ENCODE measurements around the gene PDE7B.

PDE7B gene

GRCh38 chr6:136175873-136176272 lies 324.4 kb downstream of the PDE7B start:
- no peak overlapping the region for H3K4me3 ChIP-seq (ENCODE audit: low read depth, low read length)
- no peak for TF ChIP-seq CTCF (IDR thresholded peaks at IDR 0.05; ENCODE audit: borderline replicate concordance, insufficient read depth, low read depth, low read length)

GRCh38 chr6:136178749-136179148 lies 327.2 kb downstream of the PDE7B start:
- no peak for TF ChIP-seq CTCF (IDR thresholded peaks at IDR 0.05; ENCODE audit: borderline replicate concordance, insufficient read depth, low read depth, low read length)
- no peak overlapping the region for H3K4me3 ChIP-seq (ENCODE audit: low read depth, low read length)

GRCh38 chr6:136180704-136181511 lies 329.4 kb downstream of the PDE7B start:
- no peak overlapping the region for H3K4me3 ChIP-seq (ENCODE audit: low read depth, low read length)
- no peak for TF ChIP-seq CTCF (IDR thresholded peaks at IDR 0.05; ENCODE audit: borderline replicate concordance, insufficient read depth, low read depth, low read length)

GRCh38 chr6:136181512-136181833 lies 330.0 kb downstream of the PDE7B start:
- TF ChIP-seq CTCF (IDR thresholded peaks at IDR 0.05; ENCODE audit: borderline replicate concordance, insufficient read depth, low read depth, low read length) = no peak
- H3K4me3 ChIP-seq (ENCODE audit: low read depth, low read length) = no peak overlapping the region

DNA sequence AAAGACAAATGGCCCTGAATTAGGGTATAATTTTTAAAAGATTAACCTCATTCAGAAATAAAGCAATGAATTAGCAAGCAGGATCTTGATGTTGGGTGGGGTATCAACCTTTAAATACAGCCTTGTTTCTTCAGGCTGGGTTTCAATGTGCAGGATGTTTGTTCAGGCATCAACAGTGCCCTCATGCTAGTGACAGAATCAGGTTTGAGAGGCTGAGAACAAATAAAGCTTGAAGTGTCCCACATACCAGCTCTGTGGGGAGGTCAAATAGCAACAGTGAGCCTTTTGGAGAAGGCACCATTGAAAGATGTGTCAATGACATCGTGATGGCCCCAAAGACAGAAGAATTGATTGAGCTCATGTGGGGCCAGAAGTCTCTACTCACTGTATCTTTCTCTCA lies 330.4 kb downstream of the PDE7B start:
- TF ChIP-seq CTCF (IDR thresholded peaks at IDR 0.05; ENCODE audit: borderline replicate concordance, insufficient read depth, low read depth, low read length) = no peak
- no peak overlapping the region for H3K4me3 ChIP-seq (ENCODE audit: low read depth, low read length)

DNA sequence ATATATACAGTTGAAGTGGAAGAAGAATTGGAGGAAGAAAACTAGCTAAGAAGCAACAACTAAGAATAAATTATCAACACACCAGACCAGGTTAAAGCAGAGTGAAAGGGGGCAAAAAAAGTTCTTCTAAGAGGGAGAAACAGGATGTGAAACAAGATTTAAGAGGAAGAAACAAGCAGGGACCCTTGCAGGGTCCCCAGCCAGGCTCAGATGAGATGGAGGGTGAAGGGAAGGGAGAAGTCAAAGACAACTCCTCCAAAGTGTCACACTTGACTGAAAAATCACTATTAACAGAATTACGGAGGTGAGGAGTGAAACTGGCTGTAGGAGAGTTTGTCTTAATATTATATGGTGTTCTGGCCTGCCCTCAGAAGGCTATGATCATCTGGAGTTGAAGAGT lies 333.2 kb downstream of the PDE7B start:
- no peak overlapping the region for H3K4me3 ChIP-seq (ENCODE audit: low read depth, low read length)
- TF ChIP-seq CTCF (IDR thresholded peaks at IDR 0.05; ENCODE audit: borderline replicate concordance, insufficient read depth, low read depth, low read length) = no peak

DNA sequence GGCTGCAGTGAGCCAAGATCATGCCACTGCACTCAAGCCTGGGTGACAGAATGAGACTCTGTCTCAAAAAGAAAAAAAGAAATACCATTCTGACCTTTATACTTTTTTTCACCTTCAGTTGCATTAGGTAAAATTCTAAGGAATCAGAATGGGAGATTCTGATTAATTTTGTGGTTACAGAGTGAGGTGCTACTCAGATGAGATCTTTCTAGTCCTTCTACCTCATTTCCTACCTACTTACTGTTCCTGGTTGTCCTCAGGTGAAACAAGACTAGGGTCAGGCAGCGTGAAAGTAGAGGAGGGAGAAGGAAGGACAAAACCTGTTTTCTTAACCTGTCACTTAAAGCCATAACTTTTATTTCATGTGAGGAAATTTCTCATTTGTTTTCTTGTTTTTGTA lies 334.9 kb downstream of the PDE7B start:
- H3K4me3 ChIP-seq (ENCODE audit: low read depth, low read length) = no peak overlapping the region
- no peak for TF ChIP-seq CTCF (IDR thresholded peaks at IDR 0.05; ENCODE audit: borderline replicate concordance, insufficient read depth, low read depth, low read length)

Data from GM12875 (cell line).